Activated T-cell treated with anti-CD3 and anti-CD28 coated beads for 4 hours (primary cell): ENCODE data around the gene AP2A2.

Experiments
- DNase-seq: peaks from one replicate; pipeline ENCODE4 v3.0.0-alpha.2; 2020

The AP2A2 gene

DNA sequence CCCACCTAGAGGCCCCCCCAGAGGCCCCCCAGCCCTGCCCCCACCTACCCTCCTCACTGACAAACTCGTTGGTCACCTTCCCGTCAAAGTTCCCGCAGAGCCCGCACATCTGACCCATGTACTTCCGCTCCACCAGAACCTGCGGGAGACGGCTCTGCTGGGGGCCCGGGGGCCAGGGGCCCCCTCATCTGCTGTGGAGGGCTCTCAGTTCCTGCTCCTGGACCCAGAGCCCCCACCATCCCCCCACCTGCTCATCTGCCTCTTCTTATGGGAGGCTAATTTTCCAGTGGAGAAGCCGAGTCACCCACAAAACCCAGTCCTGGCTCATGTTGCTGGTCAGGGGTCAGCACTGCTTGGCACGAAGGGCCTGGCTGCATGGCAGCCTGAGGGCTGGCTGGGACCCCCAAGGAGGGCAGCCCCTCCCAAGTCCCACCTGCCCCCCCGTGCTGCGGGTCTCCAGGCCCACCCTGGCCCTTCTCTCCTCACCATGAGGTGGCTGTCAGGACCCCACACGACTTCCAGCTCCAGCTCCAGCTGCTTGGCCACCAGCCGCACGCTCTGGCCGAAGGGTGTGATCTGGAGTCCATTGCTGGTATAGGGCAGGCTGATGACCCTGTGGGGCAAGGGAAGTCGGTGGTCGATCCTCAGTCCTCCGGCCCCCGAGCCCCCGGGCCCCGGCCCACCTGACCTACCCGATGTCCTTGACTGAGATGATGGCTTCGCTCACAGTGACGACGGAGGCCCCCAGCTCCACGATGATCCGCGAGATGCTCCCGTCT, 105.6 kb downstream of the AP2A2 start:
- no peak for DNase-seq

DNA sequence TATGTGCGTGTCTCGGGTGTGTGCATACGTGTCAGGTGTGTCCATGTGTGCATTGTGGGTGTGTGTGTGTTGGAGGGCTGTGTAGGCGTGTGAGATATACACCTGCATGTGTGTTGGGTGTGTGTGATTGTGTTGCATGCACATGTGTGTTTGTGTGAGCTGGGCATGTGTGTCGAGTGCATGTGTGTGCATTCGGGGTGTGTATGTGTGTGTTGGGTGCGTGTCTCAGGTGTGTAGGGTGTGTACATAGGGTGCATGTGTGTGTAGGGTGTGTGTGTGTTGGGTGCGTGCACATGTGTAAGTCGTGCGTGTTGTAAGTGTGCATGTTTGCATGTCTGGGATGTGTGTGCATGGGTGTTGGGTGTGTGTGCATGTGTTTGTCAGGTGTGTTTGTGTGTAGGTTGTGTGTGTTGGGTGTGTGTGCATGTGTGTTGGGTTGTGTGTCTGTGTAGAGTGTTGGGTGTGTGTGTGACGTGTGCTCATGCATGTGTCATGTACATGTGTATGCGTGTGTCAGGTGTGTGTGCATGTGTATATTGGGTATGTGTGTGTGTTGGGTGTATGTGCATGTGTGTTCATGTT, 106.7 kb downstream of the AP2A2 start:
- DNase-seq = no peak

DNA sequence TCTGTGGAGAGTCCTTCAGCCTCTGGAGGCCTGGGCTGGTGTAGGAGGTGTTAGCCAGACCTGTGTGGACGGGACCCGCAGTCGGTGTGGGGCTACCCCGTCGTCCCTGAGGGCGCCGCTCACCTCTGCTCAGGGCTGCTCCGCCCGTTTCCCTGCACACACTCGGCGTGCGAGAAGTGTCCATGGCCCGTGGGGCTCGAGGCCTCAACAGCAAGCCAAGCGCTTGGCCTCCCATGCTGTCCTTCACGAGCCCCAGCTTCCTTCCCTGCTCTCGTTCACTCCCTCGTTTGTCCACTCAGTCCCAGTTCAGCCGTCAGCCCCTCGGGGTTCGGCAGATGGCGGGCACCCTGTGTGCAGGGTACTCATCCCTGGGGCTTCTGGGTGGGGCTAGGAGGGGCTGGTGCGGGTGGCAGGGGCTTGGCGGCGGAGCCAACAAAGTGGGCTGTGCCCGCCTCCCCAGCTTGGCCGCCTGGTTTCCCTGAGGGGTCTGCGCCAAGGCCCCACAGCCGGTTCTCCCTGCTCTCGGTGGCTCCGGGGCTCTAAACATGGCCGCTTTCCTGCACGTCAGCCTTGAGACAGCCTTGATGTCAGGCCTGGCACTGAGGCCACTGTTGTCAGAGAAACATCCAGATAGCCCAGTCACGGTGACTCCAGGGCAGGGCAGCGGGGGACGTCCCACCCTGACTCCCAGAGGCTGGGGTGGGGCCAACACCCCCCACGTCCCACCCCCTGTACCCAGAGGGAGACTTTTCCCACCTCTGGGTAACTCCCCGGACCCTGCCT, 107.5 kb downstream of the AP2A2 start:
- no peak for DNase-seq

DNA sequence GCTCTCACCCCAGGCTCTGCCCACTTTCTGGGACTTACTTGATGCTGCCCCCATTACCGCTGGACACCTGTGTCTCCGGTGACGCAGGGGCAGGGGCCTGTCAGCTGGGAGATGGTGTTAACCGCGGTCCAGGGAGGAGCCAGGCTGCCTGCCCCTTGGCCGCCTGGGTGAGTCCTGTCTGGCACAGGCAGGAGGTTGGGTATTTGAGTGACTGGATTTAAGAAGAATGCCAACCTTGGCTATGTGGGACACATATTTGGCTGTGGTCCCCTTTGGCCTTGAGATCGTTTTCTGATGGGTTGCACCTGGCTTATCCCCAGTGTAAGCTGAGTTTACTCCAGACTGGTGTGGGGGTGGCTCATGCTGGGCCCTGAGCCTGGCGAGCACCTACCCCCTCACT, 108.3 kb downstream of the AP2A2 start:
- DNase-seq = no peak

DNA sequence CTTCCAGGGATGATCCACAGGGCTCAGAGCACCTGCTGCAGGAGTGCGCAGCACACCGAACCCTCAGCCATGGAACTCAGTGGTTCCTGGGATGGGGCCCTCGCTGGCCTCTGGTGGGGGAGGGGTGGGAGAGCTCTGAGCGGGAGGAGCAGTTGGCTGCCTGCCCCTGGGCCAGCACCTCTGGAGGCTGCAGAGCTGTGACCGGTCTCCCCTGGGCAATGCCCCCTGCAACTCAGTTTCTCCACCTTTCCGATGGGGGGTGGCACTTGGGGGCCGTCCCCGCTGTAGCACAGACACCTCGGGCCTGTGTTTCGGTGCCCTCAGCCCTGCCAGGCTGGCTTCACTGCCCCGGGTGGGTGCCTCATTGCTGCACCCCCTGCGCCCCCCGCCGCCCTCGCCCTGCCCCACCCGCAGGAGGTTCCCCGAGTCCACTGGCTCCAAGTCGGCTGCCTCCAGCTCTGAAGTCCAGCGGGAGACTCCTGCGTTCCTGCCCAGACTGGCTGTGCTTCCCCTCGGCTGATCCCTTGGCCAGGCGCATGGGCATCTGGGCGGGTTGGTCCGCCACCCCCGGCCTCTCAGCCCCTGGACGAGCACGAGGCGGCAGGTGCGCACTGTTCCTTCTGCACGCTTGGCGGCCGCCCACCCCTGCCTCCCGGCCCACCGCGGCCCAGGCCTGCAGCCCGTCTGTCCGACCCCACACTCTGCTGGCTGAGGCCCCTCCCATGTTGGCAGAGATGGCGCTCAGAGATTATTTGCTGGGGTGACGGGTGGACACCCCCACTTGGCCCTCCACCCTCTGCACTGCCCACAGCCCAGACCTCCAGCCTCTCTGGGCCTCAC, 109.0 kb downstream of the AP2A2 start:
- DNase-seq = no peak

DNA sequence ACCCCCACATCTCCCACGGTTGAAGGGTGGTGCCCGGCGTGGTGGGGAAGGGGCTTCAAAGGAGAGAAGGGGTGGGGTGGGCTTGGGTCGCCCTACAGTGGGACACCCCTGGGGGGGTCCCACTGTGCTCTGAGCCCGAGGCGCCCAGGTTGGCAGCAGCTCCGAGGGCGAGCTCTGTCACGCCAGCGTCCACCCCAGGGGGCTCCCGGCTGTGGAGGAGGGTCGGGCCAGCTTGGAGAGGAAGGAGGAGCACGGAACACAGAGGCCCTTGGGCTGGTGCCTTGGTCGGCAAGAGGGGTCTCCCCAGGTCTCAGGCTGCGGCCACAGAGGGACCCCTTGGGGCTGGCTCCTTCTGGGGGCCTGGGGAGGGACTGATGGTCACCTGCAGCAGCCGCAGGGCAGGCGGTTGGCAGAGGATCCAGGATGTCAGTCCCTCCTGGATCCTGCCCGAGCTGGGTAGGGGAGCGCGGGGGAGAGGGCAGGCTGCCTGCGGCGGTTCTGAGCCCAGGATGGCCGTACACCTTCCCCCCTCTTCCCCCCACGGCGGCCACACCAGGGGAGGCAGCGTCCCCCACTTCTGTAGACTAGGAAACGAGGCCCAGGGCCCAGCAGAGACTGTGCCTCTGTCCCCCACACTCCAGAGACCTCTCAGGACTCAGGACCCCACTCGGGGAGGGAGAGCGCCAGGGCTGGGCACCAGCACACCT, 110.1 kb downstream of the AP2A2 start:
- DNase-seq = no peak

DNA sequence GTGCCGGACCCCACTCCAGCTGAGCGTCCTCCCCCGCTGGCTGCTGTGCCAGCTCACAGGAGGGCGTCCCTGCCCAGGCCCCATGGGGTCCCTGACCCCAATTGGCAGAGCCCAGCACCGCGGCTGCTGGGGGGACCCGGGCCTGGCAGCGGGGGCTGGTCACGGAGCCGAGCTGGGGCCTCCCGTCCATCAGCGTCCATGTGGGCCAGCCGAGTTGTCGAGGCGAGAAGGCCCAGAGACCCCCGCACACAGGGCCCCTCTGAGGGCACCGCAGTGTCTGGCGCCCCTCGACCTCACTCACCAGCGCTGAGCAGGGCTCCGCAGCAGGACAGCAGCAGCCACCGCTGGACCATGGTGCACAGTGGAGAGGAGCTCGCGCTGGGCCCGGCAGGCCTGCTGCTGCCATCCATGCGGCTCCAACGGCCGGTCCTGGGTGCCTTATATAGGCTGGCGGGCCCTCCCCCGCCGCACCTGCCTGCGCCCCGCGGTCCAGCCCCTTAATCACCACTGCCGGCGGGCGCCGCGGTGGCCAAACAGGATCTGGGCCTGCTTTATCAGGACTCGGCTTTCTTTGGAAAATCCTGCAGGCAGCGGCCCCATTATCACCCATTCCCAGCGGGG, 110.7 kb downstream of the AP2A2 start, which contains the start of gene MUC6:
TSS of gene MUC6 (minus strand) at position 416 of the 621 bp plus-strand sequence. CDS start at position 353, 63 bp downstream.
- DNase-seq = no peak

DNA sequence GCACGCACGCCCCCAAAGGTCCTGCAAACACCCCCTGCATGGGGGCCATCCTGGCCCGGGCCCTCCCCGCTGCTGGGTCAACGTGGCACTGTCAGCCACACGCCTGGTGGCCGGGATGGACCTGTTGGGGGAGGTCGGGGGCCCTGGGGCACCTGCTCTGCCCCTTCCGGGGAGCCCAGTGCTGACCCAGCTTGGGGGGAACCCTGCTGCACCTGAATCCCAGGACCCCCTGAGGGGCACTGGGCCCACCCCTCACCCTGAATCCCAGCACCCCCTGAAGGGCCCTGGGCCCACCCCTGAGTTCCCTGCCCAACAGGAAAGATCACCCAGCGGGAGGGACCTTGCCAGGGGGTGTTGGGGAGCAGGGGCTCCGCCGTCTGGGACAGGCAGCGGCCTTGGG, 111.3 kb downstream of the AP2A2 start:
- DNase-seq = no peak

DNA sequence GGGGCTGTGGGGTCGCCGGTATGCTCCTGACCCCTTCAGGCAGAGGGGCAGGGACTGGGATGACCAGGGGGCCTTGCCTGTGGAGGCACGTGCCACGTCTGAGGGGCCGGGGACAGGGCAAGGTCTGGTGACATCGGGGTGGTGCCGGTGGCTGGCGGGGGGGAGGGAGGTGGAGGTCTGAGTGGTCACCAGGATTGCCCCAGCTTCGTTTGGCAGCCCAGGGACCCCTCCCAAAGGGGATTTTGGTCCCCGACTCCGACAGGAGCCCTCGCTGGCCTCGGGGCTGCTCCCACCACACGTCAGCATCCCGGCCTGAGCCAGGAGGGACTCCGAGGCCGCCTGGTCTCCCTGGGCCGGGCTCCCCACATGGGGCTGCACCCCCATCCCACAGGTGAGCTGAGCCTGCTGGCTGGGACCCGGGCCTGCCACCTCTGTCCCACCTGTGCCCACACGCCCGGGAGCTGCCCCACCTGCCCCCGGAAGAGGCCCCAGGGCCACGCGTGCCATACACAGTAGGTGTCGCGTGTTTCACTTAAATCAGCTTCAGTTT, 111.9 kb downstream of the AP2A2 start:
- DNase-seq = no peak

DNA sequence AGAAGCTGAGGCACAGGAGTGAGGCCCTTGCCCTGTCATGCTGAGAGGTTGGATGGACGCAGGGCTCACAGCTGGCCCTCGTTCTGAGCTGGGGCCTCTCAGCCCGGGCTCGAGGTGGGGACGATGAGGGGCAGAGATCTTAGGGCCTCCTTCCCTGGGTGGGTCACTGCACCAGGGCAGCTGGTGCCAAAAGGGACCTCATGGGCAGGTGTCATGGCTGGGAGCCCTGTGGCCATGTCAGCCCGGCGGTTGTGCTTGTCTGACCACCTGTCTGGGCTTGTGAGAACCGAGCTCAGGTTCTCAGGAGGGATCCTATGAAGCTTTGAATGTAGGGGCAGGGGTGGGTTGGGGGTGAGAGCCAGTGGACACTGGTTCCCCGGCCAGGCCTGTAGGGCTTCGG, 112.7 kb downstream of the AP2A2 start:
- DNase-seq = no peak

DNA sequence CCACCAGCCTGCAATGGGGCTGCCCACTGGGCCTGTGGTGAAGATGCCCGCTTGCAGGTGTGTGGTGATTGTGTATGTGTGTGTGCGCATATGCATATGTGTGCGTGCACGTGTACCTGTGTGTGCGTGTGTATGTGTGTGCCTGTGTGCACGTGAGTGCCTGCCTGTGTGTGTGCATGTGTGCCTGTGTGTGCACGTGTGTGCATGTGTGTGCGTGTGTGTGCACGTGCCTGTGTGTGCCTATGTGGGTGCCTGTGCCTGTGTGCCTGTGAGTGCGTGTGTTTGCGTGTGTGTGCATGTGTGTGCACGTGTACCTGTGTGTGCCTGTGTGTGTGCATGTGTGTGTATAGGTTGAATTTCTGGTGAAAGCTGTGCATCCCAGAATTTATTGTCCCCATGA, 113.3 kb downstream of the AP2A2 start:
- DNase-seq = no peak

DNA sequence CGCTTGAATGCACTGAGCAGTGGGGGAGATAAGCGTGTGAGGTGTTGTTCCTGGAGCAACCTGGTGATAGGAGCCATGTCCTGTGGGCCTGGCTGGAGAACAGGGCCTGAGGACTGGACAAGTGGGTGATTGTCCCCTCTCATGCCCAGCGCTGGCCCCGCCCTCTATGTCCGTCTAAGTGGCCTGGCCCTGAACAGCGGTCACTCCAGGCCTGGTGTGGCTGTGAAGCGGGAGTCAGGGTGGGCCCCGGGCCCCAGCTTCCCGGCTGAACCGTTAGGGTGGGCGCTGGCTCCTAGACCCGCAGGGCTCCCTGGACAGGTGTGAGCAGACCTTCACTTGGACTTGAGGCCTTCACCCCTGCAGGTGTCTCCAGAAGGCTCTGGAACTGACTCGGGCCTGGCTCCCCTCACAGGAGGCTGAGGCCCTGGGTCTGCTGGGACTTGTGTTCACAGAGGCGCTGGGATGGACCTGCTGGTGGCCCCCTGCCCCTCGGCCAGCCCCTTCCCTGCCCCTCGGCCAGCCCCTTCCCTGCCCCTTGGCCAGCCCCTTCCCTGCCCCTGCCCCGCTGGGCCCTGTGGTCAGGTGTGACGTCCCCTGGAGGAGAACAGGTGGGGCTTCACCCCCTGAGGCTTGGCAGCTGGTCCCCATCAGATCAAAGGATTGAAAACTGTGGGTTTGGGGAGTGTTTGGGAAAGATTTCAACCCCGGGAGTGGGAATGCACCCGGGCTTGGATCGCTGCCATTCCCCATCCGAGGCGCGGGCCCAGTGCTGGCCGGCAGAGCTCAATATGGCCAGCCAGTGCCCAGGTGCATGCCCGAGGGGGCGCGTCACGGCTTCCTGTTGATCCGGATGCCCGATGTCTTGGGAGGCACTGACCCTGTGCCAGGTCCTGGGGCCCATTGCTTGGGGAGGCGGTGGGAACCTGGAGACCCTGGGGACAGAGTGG, 114.1 kb downstream of the AP2A2 start:
- no peak for DNase-seq

DNA sequence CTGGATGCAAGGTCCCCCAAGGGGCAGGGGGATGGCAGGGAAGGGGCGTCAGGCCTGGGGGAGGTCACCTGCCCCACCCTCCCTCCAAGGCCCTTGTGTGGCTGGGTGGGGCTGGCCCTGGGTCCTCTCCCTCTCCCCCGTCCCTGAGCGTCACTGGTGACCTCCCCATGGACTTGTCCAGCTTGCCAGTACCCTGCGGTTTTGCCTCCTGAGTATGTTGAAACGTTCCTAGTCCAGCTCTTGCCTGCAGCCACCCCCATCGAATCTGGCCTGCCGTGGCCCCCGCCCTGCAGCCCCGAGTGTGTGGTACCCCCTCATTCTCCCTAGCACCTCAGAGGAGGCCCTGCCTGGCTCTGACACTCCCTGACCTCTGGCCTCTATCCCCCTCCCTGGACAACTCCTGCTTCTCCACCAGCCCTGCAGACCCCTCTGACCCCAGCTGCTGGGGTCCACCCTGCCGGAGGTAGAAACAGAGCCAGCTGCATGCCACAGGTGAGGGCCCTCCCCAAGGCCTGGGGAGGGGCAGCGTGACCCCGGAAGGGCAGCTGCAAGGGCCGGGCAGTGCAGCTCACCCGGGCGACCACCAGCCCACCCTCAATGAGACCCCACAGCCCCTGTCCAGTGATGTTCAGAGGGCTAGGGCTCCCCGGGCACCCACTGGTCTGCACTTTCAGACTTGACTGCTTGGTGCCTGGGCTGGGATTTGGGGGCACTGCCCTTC, 114.9 kb downstream of the AP2A2 start:
- no peak for DNase-seq

DNA sequence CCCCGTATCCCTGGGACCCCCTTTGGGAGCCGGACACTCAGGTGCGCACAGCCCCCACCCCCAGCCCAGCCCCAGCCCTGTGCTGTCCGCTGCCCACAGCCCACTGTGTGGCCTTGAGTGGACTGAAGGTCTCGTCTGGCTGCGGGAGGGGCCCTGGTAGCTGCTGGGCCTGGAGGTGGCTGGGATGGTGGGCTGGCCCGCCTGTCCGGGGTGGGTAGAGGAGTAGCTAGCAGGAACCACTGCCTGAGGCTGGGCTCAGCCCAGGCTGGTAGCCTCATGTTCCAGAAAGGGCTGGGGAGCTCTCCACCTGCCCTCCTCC, 115.4 kb downstream of the AP2A2 start:
- DNase-seq = no peak

DNA sequence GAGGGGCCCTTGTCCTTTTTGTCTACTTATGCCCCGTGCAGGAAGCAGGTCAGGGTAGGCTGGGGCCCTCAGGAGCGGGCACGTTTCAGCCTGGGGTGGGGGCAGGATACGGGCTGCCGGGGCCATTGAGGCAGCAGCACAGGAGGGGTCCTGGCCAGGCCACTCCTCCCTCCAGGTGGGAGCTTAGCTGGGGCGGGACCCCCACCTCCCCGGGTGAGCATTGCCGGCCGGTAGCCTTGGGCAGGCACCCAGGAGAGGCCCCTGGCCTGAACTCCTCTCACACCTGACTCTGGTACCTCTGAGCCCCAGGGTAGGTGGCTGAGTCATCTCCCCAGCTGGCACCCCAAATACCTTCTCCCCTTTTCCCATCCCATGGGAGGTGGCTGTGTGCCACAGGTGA, 115.8 kb downstream of the AP2A2 start:
- DNase-seq = no peak

DNA sequence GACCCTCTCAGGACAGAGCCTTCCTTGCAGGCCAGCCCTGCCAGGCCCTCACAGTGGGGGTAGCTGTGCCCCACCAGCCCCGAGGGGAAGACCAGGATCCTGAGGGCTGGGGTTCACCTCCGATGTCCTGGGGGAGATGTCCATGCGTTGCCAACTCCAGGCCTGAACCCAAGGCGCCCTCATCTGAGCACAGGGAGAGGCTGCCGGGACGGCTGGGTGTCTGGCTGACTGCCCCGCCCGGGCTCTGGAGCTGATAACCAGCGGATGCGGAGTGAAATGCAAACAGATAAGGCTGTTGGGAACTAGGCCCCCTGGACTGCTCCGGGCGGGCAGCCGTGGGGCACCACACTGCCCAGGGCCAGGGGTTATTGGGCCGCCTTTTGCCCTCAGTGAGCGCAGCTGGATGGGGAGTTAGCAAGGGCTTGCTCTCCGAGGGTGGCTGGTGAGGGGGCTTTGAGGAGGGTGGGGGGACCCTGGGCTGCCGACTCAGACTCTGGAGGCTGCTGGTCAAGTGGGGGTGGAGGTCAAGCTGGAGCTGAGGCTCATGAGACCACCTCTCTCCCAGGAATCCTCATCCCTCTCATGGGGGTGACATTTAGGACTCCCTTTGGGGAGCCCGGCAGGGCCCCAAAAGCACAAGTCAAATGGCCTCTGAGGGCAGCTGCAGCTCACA, 116.4 kb downstream of the AP2A2 start:
- DNase-seq = no peak

DNA sequence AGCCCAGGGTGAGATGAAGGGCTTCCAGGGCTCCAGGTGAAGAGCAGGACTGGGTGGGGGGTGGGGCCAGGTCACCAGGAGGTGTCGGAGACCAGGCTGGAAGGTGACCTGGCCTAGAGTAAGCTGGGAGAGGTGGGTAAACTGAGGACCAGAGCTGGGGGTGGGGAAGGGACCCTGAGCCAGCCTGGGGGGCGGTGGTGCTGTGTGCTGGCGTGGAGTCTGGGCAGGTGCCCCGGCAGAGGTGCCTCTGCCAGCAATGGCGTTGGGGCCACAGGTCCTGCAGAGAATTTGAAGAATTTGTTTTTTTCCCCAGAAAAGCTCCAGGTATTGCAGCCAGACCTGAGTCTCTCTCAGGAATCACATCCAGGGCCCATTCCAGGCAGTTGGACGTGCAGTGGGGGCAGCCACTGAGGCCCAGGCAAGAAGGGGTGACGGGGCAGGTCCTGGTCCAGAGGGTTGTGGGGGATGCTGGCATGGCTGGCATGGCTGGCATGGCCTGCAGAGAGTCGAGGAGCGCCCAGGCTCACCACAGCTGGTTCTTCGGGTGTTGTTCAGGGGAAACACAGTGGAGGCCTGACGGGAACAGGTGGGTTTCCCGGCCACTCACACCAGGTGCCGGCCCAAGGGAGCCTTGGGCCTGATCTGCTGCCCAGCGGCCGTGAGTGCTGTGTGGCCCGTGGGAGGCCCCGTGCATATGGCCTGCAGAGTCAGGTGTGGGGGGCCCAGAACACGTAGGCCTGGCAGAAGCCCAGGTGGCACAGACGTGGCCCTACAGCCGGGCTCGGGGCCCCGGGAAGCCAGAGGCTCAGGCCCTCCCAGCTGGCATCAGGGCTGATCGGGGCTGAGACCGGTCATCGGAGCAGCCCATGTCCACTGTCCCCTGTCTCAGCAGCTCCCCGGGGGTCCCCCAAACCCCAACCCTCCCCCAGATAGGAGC, 117.2 kb downstream of the AP2A2 start:
- DNase-seq = no peak

DNA sequence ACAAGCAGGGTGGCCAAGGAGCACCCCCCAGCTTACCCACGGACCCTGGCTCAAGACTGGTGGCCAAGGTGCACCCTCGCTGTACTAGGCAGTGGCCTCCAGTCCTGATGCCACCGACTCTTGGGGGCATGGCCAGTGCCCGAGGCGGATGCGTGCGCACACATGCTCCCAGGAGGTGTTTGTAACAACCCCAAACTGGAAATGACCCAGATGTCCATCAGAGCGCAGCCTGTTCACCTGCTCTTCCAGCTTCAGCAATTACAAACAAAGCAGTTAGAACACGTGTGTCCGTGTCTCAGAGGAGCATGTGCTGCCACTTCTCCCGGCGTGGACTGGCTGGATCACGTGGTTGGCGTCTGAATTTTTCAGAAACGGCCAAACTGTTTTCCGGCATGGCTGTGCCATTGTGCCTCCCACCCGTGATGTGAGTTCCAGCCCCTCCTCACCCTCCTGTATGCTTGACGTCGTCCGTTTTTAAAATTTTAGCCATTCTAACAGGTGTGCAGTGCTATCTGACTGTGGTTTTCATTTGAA, 118.0 kb downstream of the AP2A2 start:
- no peak for DNase-seq
